ENCODE measurements around the gene KDM3A.
A peak's percentile ranks its signal among the peaks of the same experiment; 100 is the strongest.
"Not testable (repeated sequence)": the region's sequence is repeated elsewhere in the genome, so short reads cannot be mapped to it uniquely, and the experiment has no call there.

KDM3A gene

GRCh38 chr2:86477349-86477748, 36.2 kb downstream of the KDM3A start:
- DNase-seq = no peak

GRCh38 chr2:86480105-86480504, 38.9 kb downstream of the KDM3A start:
- no peak for DNase-seq

DNA sequence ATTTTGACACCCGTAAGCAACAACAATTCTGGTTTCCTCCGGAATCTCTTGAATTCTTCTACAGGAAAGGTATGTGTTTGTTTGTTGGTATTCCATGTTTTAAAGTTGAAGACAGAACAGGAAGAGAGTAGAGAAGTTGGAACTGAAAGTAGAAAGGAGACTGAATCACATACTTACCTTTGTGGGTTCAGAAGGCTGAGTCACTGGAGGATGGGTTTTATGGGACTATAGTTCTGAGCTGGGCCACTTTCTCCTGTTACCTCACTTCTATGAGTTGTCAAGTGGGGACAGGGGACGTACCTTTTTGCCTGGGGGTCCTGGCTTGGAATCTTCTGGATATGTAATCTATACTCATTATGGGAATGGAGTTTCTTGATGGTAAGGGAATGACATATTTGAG, 40.9 kb downstream of the KDM3A start:
- DNase-seq = no peak

DNA sequence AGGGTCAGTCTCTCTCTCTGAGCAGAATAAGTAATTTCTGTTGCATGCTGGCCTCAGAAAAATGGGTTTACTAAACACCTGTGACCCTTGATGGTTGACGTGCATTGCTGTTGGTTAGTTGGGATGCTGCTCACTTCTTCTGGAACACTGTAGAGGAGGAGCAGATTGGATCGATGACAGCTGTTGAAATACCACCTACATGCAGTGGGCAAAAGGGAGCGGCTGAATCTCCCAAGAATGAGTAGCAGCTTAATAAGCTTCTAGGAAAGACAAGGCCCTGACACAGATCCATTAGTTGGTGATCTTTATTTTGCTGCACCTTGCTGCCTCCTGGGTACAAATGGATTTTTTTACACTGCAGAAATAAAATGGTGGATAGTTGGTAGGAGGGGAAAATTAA, 43.2 kb downstream of the KDM3A start:
- no peak for DNase-seq

GRCh38 chr2:86485103-86485502, 43.9 kb downstream of the KDM3A start:
- no peak for DNase-seq

GRCh38 chr2:86485802-86486201, 44.6 kb downstream of the KDM3A start:
- no peak for DNase-seq

- peak in 1 of 6 experiments; percentile 3 for DNase-seq
Observed at GRCh38 chr2:86487062-86487461, 45.9 kb downstream of the KDM3A start.

DNA sequence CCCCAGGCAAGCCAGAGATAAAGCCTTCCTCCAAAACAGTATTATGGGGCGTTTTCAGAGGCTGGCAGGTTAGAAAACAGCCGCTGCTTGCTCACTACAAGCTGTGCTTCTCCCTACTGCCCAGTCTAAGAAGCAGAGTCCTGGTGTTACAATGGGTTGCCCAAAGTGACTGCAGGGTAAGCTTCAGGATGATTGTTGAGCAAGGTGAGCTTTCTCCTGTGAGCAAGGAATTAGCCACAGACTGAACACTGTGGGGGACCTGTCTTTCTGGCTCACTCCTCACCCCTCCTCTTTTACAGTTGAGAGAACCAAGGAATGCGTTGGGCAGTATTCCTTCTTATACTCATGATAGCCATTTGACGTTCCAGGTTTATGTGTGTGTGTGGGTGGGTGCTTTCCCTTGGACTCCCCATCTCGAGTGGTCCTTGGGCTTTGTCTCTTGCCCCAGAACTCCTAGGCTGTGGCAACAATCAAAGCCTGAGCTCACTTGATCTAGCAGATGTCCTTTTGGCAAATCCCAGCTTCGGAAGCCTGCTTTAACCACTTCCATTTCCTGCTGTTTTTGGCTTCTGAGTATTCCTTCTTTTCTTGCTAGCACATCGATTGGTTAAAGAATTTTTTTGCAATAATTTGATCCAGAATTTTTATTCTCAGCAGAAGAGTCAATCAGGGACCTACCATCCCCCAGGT, 47.5 kb downstream of the KDM3A start:
- no peak for DNase-seq

DNA sequence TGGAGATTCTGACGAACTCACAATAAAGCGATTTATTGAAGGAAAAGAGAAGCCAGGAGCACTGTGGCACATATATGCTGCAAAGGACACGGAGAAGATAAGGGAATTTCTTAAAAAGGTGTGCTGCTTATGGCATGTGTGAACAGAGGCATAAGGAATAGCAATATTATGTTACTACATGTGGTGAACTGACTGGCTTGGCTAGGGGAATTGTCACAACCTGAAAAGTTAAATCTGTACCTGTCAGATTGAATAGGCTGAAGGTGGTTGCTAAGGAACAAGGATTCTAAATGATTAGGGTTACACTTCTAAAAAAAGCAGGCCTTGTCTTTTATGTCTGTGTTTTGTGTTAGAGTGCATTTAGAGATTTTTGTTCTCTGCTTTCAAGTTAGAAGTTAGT, 48.4 kb downstream of the KDM3A start:
- no peak for DNase-seq

DNA sequence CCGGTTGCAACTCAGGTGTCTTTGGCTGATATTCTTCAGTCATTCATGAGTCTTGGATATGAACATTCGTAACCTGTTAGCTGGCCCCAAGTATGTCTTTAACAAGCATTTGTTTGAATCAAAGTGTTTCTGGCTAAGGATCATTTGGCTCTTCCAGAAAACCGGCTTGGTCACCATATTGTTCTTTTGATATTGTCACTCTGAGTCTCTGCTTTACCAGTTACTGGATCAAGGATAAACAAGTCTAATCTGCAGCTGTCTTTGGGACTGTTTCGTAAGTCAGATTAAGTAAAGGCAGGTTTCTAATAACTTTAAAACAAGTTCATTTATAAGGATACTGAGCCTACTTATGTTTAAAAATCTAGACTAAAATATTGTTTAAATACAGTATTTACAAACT, 49.1 kb downstream of the KDM3A start:
- no peak for DNase-seq

DNA sequence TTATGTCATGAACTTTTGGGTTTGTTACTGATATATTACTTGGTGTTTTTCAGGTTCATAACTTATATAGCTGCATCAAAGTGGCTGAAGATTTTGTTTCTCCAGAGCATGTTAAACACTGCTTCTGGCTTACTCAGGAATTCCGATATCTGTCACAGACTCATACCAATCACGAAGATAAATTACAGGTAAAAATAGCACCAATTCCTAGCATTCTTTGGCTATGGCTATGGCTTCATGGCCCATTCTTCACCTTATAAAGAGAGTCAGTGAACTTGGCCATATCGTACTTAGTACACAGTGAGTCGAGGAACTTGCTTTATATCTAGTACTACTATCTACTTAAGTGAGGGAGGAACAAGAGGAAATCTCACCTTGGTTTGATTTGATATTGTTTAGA, 49.9 kb downstream of the KDM3A start:
- DNase-seq = no peak

DNA sequence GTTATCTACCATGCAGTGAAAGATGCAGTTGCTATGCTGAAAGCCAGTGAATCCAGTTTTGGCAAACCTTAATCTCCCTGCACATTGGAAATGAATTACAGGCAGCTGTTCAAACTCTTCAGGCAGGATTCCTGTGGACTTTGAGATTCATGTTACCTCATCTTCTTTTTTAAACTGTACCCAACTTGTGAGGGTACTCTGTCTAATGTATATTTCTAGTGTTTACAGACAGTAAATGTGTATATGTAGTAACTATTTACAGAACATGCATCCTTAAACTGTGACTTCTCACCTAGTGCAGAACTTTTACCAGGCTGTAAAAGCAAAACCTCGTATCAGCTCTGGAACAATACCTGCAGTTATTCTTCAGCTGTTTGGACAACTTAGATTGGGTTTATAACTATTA, 50.9 kb downstream of the KDM3A start:
- no peak for DNase-seq

DNA sequence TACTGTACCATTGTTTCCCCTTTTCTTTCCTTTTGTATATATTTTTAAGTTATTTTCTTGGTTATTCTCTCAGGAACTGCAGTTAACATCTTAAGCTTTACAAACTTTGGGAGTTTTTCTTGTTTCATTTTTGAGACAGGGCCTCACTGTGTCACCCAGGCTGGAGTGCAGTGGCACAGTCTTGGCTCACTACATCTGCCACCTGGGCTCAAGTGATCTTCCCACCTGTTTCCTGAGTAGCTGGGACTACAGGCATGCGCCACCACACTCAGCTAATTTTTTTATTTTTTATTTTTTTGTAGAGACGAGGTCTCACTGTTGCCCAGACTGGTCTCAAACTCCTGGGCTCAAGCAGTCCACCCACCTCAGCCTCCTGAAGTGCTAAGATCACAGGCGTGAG, 55.2 kb downstream of the KDM3A start:
- not testable (repeated sequence) for DNase-seq

DNA sequence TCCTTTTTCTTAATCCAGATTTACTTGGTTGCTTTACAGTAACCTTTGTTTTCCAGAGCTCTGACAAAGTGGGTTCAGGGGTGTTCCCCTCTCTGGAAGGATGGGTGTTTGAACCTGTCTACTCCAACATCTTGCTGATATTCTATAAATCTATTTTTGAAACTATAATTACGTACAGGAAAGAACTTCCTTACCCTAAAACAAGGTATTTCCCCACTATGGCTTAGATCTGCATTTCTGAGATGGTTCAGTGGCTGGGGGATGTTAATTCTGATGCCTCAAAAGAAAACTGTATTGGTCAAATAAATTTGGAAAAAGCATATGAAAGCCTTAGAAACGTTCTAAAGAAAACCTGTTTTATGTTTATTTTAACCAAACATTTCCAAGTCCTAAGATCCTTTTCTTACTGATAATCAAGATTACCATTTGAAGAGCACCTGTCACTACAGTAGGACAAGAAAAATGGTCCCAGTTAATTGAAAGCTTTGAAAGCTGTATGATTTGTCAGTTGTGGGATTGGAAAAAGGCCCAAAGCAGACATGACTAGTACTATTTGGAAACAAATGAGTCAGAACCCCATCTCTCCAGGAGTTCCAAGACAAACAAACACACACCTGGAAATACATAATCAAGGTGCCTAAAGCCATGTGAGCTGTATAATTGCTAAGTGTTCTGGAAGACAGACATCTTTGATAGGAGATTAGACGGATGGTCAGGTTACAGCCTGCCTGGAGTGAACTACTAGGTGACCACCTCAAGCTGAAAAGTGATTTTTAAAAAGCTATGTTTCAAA, 57.5 kb downstream of the KDM3A start:
- DNase-seq = no peak

GRCh38 chr2:86499326-86499725, 58.2 kb downstream of the KDM3A start:
- DNase-seq = no peak

- DNase-seq = no peak
Observed at GRCh38 chr2:86500325-86501083, 59.3 kb downstream of the KDM3A start.

DNA sequence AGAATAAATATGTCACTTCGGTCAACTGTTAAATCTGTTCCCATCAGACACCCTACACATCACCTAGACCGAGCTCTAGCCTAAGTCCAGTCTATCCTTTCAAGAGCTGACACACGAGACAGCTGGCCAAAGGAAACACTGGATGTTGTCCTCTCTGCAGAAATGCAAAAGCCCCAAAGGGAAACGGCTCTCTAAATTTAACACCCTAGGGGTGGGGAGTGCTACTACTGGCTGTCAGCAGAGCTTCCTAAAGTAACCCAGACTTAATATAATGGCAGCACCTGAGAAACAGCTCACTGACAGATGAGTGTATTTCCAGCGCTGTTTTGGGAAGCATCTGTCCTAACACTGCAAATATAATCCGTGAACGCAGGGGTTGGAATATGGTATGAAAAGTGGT, 66.4 kb downstream of the KDM3A start:
- DNase-seq = no peak

- DNase-seq = no peak
Observed at GRCh38 chr2:86510436-86510933, 69.3 kb downstream of the KDM3A start.

DNA sequence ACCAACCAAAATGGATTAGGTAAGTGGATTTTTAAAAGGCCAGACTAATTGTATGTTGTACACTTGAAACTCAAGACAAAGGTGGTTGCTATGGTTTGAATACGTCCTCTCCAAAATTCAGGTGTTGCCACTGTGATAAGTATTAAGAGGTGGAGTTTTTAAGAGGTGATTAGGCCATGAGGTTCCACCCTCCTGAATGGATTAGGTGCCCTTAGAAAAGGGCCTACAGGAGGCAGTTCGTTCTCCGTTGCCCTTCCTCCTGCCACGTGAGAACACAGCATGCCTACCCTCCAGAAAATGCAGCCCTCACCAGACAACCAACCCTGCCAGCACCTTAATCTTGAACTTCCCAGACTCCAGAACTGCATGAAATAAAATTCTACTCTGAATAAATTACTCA, 70.9 kb downstream of the KDM3A start:
- DNase-seq = no peak

DNA sequence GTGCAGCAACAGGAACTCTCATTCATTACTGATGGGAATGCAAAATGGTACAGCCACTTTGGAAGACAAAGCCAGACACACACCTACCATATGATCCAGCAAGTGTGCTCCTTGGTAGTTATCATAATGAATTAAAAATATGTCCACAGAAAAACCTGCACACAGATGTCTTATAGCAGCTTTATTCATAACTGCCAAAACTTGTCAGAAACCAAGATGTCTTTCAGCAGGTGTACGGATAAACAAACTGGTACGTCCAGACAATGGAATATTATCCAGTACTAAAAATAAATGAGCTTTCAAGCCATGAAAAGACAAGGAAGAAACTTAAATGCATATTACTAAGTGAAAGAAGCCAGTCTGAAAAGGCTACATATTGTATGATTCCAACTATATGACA, 71.7 kb downstream of the KDM3A start:
- no peak for DNase-seq

GRCh38 chr2:86513948-86514660, 72.9 kb downstream of the KDM3A start:
- DNase-seq = no peak

DNA sequence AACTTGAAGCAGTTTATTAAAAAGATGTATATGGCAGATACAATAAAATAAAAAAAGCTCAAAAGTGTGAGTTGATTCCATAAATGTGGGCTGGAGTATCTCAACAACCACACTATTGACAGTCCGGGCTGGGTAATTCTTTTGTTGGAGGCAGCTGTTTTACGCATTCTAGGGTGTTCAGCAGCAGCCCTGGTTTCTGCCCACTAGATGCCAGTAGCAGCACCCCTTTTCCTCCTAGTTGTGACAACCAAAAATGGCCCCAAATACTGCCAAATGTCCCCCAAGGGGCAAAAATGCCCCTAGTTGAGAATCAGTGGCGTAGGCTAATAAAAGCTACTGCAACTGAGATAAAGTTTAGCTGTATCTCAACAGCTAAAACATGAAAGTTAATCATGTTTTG, 77.3 kb downstream of the KDM3A start:
- peak; percentile 6 to 58 (median 18) for DNase-seq

DNA sequence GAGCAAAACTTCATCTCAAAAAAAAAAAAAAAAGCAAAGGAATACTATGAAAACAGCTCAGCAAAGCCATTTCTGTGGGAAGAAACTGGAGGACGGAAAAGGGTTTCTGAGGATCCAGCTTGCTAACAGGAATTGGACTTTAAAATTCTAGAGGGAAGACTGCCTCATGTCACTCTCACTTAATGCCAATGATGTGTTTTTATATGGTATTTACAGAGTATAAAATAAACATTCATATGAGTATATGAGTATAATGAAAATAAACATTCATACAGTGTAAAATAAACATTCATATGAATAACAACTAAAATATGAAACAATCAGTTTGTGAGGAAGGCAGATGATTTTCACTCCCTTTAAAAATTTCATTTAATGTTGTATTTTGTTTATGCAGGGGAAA, 78.2 kb downstream of the KDM3A start:
- no peak for DNase-seq
